Effector CD4-positive, alpha-beta T cell (primary cell): ENCODE data around the gene MARCHF7.
"Not testable (repeated sequence)": the region's sequence is repeated elsewhere in the genome, so short reads cannot be mapped to it uniquely, and the experiment has no call there.

Experiments
- DNase-seq: peaks from one replicate; pipeline ENCODE4 v3.0.0-alpha.2; 2020
- total RNA-seq: gene quantifications from one replicate; lab custom pipeline; 2026; lab: John Stamatoyannopoulos, UW

The MARCHF7 gene
- 136 reads per million, percentile 88 among the genes with 10 or more reads in this experiment for total RNA-seq

- DNase-seq, result peak; percentile 96
These were observed at the start of gene MARCHF7 for GRCh38 chr2:159712143-159712928. MARCHF7 (plus strand) TSS chr2:159712506; CDS start chr2:159729023, 16,517 bp downstream.

GRCh38 chr2:159667423-159667822 is 44.9 kb upstream of the MARCHF7 start:
- DNase-seq, result not testable (repeated sequence)

GRCh38 chr2:159671047-159671446 is 41.3 kb upstream of the MARCHF7 start:
- DNase-seq, result no peak

- no peak for DNase-seq
These were observed 34.7 kb upstream of the MARCHF7 start for GRCh38 chr2:159677654-159678053.

- DNase-seq, result no peak
These were observed 31.6 kb upstream of the MARCHF7 start for GRCh38 chr2:159680692-159681091.

- DNase-seq, result no peak
These were observed 28.5 kb upstream of the MARCHF7 start for GRCh38 chr2:159683817-159684216.

- DNase-seq, result no peak
These were observed 27.5 kb upstream of the MARCHF7 start for GRCh38 chr2:159684796-159685195.

GRCh38 chr2:159694500-159695040 is 17.7 kb upstream of the MARCHF7 start:
- no peak for DNase-seq

GRCh38 chr2:159695795-159696448 is 16.4 kb upstream of the MARCHF7 start:
- no peak for DNase-seq

- no peak for DNase-seq
These were observed 8.8 kb upstream of the MARCHF7 start for GRCh38 chr2:159703491-159703890.

GRCh38 chr2:159706385-159706980 is 5.8 kb upstream of the MARCHF7 start:
- DNase-seq, result no peak

- DNase-seq, result no peak
These were observed 4.1 kb upstream of the MARCHF7 start for GRCh38 chr2:159708066-159708760.

GRCh38 chr2:159710601-159711180 is 1.6 kb upstream of the MARCHF7 start:
- DNase-seq, result no peak

GRCh38 chr2:159711562-159712142 is 654 bp upstream of the MARCHF7 start:
- DNase-seq, result no peak

GRCh38 chr2:159712929-159713420 is 669 bp downstream of the MARCHF7 start:
- DNase-seq, result no peak

GRCh38 chr2:159713631-159714246 is 1.4 kb downstream of the MARCHF7 start:
- DNase-seq, result no peak

GRCh38 chr2:159714247-159714930 is 2.1 kb downstream of the MARCHF7 start:
- DNase-seq, result no peak

GRCh38 chr2:159715451-159715850 is 3.1 kb downstream of the MARCHF7 start:
- no peak for DNase-seq

- DNase-seq, result not testable (repeated sequence)
These were observed 4.1 kb downstream of the MARCHF7 start for GRCh38 chr2:159716409-159716808.

GRCh38 chr2:159716857-159717256 is 4.6 kb downstream of the MARCHF7 start:
- no peak for DNase-seq

- DNase-seq, result no peak
These were observed 8.4 kb downstream of the MARCHF7 start for GRCh38 chr2:159720676-159721075.
